ENCODE results near the gene DMKN.

Gene DMKN

DNA sequence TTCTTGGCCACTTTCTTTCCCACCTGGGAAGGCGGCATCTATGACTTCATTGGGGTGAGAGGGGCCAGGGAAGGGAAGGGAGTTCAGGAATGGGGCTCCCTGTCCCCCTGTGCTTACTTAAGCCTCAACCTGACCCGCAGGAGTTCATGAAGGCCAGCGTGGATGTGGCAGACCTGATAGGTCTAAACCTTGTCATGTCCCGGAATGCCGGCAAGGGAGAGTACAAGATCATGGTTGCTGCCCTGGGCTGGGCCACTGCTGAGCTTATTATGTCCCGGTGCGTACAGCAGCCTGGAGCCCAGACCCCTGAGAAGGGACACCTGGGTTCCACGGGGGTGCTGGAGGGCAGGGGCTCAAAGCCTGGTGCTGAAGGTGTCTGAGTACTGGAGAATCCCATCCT lies 33.1 kb upstream of the DMKN start:
- TF ChIP-seq CTCF (IDR thresholded peaks at IDR 0.05; ENCODE audit: low read depth, low read length): no peak
- peak overlapping the region; percentile 87 for H3K4me3 ChIP-seq (ENCODE audit: low read depth, low read length)

- peak overlapping the region; percentile 87 for H3K4me3 ChIP-seq (ENCODE audit: low read depth, low read length)
- no peak for TF ChIP-seq CTCF (IDR thresholded peaks at IDR 0.05; ENCODE audit: low read depth, low read length)
Observed at GRCh38 chr19:35545855-35546381, 32.5 kb upstream of the DMKN start.

GRCh38 chr19:35545001-35545854 lies 31.8 kb upstream of the DMKN start, which contains the start of gene TMEM147:
TSS of gene TMEM147 (plus strand) at chr19:35545626. CDS start at chr19:35545740, 114 bp downstream.
- H3K4me3 ChIP-seq (ENCODE audit: low read depth, low read length): peak within 1 kb of the TSS; percentile 87
- no peak for TF ChIP-seq CTCF (IDR thresholded peaks at IDR 0.05; ENCODE audit: low read depth, low read length)

DNA sequence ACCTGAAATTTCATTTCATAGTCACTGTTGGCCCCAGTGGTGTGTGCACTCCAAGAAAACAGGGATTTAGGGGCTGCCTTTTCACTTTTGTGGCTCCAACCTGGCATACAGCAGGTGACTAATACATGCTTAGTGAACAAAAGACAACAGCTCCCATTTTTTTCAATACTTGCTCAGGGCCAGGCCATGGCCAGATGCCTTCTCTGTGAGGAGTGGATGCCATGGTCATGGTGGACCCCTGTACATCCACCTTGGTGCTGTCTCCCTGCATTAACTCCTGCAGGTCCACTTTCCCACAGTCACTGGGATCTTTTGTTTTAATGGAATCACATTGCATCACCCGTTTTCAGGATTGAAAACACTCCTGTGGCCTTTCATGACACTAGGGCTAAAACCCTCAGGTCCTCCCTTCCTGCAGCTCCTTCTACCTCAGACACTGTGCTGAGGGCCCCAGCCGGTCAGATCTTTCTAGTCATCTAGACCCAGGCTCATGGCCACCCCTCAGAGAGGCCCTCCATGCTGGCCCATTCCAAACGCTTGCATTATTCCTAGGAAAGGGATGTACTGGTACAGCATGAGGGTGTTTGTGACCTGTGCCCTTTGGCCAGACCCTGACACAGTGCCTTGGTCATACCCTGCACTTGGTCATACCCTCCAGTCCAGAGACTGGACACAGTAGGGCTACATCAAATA lies 30.8 kb upstream of the DMKN start:
- H3K4me3 ChIP-seq (ENCODE audit: low read depth, low read length): peak overlapping the region; percentile 87
- TF ChIP-seq CTCF (IDR thresholded peaks at IDR 0.05; ENCODE audit: low read depth, low read length): no peak

DNA sequence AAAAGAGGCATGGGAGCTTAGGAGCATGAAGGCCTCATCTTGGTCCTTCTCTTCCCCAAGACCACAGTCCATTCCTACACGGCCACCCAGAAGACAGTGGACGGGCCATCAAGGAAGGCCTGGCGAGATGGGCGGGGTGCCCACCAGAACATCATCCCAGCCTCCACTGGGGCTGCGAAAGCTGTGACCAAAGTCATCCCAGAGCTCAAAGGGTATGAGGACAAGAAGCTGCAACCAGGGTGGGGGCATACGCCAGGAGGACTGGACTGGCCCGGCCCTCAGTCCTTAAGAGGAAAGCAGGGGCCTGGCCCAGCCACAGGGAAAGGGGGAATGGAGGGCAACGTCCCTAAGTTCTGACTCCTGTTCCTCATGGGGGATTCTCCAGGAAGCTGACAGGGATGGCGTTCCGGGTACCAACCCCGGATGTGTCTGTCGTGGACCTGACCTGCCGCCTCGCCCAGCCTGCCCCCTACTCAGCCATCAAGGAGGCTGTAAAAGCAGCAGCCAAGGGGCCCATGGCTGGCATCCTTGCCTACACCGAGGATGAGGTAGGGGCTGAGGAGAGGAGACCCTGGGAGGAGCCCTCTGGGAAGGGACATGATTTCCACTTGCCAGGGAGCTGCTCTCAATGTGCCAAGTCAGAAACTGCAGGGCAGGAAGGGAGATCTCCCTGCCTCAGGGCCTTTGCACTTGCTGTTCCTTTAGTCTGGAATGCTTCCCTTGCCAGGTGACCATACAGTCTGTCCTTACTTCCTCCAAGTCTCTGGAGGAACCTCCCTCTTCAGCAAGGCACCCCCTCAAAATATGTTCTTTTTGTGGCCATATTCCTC lies 30.0 kb upstream of the DMKN start:
- no peak for TF ChIP-seq CTCF (IDR thresholded peaks at IDR 0.05; ENCODE audit: low read depth, low read length)
- H3K4me3 ChIP-seq (ENCODE audit: low read depth, low read length): no peak overlapping the region

- H3K4me3 ChIP-seq (ENCODE audit: low read depth, low read length): no peak overlapping the region
- TF ChIP-seq CTCF (IDR thresholded peaks at IDR 0.05; ENCODE audit: low read depth, low read length): no peak
Observed at GRCh38 chr19:35542209-35542608, 28.8 kb upstream of the DMKN start.
